Endometrial microvascular endothelial cells (primary cell): ENCODE data around the gene TADA2A. TPM values are rescaled to one million over a fixed set of nuclear protein-coding genes. Genes with fewer than 3 reads are reported as not detected.
"Not testable (repeated sequence)": the region's sequence is repeated elsewhere in the genome, so short reads cannot be mapped to it uniquely, and the experiment has no call there.

Experiments used
- in situ Hi-C: cut with HindIII; loops from 2 replicates; pipeline ENCODE4 v1.10.0; 2017; ENCODE audit warnings: low sequenced_read_pairs, low pct_unique_long_range_greater_than_20kb; ENCODE audit errors: inconsistent ontology term
- total RNA-seq: library from RNA; depleted of rRNA; stranded (reverse); fragments of >200 nt; gene quantifications from one replicate; pipeline ENCODE4 v1.2.3, GENCODE V29; 2015; ENCODE audit errors: inconsistent ontology term

Gene TADA2A
- total RNA-seq, 1 donor from 2014 or later: 12.7 TPM

DNA sequence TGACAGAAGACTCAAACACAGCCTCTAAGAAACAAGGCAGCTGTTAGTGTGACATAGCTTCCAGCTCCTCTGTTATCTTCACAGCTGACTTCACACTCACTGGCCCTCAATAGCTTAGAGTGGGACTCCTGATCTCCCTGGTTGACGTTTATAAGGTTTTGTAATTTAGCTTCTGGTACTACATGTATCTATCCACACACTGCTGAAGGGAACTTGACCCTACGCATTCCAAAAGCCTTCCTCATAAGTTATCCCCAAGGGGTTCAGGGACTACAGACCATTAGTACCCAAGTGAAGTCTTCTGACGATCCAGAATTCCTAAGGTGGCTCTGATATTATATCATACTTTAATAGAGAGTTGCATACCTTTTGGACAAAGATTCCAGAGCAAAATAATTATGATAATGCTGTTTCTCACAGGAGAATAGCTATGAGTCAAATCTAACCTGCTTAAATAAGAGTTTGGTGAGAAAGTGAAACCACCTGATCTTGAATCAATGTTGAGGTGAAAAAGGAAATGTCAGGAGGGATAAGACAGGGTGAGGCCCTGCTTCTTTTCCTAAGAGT lies 14.6 kb upstream of the TADA2A start:
- in situ Hi-C loops: no loop called here

DNA sequence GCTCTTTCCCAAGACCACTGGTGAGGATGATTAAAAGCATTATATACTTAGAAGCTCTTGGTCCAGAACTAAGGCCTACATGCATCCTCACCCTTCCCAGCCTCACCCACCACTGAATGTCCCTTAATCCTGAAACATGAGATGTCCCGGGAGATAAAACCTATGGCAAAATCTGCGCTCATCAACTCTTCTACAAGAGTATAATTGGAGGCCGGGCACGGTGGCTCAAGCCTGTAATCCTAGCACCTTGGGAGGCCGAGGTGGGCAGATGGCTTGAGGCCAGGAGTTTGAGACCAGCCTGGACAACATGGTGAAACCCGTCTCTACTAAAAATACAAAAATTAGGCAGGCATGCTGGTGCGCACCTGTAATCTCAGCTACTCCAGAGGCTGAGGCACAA lies 13.3 kb upstream of the TADA2A start:
- in situ Hi-C loops: no loop called here

- in situ Hi-C loops: no loop called here
These were observed 7.4 kb upstream of the TADA2A start for GRCh38 chr17:37399265-37399803.

DNA sequence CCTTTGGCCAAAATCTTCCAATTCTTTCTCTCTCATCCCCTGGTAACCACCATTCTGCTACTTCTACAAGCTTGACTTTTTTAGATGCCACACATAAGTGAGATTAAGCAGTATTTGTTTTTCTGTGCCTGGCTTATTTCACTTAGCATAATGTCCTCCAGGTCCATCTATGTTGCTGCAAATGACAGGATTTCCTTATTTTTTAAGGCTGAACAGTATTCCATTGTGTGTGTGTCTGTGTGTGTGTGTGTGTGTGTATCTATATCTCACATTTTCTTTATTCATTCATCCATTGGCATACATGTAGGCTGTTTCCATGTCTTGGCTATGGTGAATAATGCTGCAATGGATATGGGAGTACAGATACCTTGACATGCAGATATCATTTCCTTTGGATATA lies 6.2 kb upstream of the TADA2A start:
- in situ Hi-C loops: no loop called here

- in situ Hi-C loops: not testable (repeated sequence)
These were observed 1.2 kb upstream of the TADA2A start for GRCh38 chr17:37405522-37405921.

- in situ Hi-C loops: no loop called here
These were observed 591 bp upstream of the TADA2A start for GRCh38 chr17:37405955-37406634.

DNA sequence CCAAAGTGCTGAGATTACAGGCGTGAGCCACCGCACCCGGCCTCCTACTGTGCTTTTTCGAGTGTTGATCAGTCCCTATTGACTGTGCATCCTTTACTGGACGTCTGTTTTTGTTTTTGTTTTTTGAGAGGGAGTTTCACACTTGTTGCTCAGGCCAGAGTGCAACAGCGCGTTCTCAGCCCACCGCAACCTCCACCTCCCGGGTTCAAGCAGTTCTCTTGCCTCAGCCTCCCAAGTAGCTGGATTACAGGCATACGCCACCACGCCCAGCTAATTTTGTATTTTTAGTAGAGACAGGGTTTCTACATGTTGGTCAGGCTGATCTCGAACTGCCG lies 1.4 kb downstream of the TADA2A start:
- in situ Hi-C loops: not testable (repeated sequence)

DNA sequence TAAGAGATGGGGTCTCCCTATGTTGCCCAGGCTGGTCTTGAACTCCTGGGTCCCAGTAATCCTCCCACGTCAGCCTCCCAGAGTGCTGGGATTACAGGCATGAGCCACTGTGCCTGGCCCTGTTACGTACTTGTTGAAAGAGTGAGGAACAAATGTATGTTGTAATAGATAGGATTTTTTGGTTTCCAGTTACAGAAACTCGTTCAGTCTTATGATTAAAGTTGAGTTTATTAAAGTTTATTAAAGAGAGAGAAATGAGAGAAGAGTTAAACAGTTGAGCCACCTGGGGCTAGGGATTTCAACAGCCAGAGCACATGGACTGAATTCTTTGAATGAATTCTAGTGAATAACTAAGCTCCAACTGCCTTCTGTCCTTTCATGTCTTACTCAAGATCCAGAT lies 3.7 kb downstream of the TADA2A start:
- in situ Hi-C loops: no loop called here

- in situ Hi-C loops: no loop called here
These were observed 7.3 kb downstream of the TADA2A start for GRCh38 chr17:37413875-37414519.

- in situ Hi-C loops: no loop called here
These were observed 11.2 kb downstream of the TADA2A start for GRCh38 chr17:37417852-37418251.

DNA sequence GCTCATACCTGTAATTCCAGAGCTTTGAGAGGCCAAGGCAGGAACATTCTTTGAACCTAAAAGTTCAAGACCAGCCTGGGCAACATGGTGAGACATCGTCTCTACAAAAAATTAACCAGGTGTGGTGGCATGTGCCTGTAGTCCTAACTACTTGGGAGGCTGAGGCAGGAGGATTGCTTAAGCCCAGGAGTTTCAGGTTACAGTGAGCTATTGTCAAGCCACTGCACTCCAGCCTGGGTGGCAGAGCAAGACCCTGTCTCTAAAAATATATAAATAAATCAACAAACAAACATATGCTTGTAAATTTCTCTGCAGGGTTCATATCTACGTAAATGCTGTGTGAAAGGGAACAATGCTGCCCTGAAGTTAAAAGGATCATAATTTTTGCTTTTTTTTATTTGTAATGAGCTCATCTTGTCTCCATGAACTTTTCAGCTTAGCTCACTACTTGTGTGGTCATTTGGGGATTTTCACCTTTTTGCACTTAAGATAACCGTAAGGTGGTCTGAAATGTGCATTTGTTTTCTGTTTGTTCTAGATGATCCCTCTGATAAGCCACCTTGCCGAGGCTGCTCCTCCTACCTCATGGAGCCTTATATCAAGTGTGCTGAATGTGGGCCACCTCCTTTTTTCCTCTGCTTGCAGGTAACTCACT lies 16.4 kb downstream of the TADA2A start:
- in situ Hi-C loops: no loop called here

DNA sequence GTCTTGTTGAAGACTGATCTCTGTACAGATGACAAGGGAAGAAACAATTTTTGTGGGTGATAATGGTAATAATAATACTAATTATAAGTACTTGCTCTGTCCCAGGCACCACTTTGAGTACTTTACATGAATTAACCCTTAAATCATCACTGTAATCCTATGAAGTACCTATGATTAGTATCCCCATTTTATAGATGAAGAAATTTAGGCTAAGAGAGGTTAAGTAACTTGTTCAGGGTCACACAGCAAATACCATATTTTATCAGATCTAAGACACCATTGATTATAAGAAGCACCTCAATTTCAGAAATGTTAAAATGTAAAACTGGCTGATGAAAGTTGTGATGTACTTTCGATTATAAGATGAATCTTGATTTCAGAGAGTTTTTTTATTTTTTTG lies 18.6 kb downstream of the TADA2A start:
- in situ Hi-C loops: no loop called here

GRCh38 chr17:37429039-37429438 lies 22.4 kb downstream of the TADA2A start:
- in situ Hi-C loops: no loop called here

- in situ Hi-C loops: no loop called here
These were observed 22.8 kb downstream of the TADA2A start for GRCh38 chr17:37429453-37429852.

DNA sequence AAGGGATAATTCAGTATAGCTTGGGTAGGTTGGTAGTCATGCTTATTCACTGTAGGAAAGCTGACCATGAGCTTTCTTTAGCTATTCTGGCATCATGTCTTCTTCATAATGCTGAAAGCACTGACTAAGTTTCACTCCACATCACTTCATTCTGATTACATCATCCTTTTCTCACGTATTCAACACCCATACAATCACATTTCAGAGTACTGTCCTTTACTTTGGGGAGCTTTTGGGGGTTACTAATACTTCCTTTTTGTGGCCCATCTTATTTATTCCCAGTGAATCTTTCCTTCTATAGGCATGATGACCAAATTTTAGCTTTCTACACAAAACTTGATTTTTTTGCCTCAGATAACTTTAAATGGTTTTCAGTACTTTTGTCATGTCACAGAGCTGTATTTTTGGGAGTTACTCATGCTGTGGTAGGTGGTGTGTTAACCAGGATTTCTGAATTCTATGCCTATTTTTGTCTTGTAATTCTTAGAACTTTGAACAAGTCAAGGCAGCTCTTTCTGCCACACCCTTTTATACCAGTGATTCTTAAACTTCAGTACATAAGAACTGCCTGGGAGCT lies 23.5 kb downstream of the TADA2A start:
- in situ Hi-C loops: no loop called here

DNA sequence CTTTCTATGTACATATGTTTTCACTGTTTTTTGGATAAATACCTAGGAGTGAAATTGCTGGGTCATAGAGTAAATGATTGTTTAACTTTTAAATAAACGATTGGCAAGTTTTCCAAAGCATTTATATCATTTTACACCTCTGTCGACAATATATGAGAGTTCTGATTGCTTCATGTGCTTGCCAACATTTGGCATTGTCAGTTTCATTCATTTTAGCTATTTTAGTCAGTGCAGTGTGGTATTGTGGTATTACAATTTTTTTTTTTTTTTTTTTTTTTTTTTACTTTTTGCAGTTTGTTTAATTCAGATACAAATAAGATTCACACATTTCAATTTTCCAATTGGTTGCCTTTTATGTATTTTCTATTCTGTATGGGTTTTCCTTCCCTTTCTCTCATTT lies 26.0 kb downstream of the TADA2A start:
- in situ Hi-C loops: no loop called here

DNA sequence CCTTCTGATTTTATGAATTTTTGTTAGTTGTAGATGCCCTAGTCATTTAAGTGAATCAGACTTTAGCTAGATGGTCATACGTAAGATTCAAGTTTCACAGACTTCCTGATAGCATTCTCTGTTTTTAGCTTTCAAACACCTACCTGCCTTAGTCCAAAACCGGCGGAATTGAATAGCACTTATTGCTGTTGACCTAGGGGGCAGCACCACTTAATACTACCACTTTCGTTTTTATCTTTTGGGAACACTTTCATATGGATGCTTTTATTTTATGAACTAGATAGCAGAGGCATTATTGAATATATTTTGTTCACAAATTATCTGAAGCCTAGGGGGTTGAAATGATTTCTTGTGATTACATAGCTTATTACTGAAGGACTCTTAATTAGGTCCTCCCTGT lies 31.5 kb downstream of the TADA2A start:
- in situ Hi-C loops: no loop called here

DNA sequence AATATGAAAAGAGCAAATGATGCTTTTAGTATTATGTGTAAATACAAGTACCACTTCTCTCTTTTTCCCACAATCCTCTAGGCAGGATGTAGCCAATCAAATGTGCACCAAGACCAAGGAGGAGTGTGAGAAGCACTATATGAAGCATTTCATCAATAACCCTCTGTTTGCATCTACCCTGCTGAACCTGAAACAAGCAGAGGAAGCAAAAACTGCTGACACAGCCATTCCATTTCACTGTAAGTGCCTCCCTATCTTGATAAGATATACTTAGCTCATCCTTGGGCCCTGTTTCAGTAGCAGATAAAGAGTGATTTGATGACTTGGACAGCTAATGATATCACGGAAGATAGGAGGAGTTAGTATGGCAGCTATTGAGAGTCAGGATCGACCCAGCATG lies 33.7 kb downstream of the TADA2A start:
- in situ Hi-C loops: no loop called here

GRCh38 chr17:37441369-37442014 lies 34.8 kb downstream of the TADA2A start:
- in situ Hi-C loops: not testable (repeated sequence)
